Measurements from ENCODE around the gene LRRC34.

LRRC34 gene

DNA sequence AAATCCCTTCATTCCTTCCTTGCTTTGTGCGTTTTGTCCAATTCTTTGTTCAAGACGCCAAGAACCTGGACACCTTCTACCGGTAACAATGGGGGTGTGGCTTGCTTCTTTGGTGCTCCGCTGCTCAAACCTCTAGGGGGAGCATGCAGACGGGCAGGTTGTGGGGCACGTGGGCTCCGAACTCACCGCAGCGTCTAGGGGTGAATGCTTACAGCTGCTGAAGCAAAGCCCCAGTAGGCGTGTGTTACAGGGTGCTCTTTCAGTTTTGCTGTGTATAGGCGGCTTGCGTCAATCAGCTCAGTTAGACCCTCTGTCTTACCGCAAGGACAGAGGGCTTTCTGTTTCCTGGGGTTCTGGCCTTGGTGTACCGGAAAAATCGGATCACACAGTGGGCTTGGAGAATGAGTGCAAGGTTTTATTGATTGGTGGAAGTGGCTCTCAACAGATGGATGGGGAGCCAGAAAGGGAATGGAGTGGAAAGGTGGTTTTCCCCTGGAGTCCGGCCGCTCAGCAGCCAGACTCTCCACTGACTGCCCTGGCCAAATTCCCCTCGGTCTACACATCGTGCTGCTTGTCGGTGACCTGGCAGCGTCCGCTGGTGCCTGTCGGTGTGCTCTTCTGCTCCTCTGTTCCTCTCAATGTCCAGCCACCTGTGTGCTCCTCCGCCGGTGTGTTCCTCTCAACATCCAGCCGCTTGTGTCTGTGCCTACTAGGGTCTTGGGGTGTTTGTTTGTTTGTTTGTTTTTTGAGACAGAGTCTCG, 1.2 kb upstream of the LRRC34 start:
- TF ChIP-seq, protein P1, sequence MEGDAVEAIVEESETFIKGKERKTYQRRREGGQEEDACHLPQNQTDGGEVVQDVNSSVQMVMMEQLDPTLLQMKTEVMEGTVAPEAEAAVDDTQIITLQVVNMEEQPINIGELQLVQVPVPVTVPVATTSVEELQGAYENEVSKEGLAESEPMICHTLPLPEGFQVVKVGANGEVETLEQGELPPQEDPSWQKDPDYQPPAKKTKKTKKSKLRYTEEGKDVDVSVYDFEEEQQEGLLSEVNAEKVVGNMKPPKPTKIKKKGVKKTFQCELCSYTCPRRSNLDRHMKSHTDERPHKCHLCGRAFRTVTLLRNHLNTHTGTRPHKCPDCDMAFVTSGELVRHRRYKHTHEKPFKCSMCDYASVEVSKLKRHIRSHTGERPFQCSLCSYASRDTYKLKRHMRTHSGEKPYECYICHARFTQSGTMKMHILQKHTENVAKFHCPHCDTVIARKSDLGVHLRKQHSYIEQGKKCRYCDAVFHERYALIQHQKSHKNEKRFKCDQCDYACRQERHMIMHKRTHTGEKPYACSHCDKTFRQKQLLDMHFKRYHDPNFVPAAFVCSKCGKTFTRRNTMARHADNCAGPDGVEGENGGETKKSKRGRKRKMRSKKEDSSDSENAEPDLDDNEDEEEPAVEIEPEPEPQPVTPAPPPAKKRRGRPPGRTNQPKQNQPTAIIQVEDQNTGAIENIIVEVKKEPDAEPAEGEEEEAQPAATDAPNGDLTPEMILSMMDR (conservative IDR thresholded peaks at IDR 0.05): 0 out of 2 replicates have a peak, but pooled peaks have one; percentile 8
- H3K27ac ChIP-seq: no peak overlapping the region

DNA sequence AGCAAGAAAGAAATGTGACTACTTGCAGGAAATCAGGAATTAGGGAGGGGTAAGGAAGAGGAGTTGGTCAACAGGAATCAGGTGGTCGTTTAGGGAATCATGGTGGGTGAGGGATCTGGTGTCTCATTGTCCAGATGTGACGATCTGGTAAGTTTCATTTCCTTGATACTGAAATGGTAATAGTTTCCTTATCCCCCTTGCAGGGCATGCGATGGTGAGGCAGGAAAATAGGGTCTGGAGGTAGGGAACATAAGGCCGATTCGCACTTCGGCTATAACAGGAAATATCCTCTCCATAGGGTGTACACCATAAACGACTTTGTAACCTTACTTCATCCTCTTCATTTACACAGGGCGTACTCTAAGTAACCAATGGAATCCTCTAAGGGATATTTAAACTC, 574 bp upstream of the LRRC34 start:
- H3K27ac ChIP-seq: no peak overlapping the region
- TF ChIP-seq, protein P1 (conservative IDR thresholded peaks at IDR 0.05): no peak

DNA sequence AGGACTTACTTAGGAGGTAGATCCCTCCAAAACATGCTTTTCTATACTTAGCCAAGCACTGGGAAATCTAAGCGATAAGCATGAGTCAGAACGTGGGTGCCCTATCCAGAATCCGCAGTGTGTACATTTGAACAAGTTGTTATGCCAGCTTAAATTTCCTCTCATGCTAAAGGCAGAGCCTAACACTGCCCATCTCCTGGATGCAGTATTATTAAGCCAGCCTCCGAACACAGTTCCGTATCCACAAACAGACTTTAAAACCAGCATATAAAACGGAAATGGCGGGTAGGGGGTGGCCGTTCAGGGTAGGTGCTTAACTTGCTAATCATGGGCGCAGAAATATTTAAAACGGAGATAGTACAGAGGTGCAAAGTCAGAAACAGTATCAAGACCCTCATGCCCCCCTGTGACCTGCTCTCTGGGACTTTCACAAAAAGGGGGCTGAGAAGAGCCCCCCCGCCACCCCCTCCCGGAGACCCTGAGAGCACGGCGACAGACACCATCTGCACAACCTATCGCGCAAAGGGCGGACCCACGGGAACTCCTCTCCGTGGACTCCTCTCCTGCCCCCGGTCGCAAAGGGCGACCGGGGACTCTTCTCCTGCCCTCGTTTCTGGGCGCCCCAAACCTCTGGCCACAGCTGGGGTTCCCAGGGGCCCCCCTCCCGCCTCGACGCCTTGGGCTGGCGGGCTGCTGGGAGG, 923 bp downstream of the LRRC34 start:
- TF ChIP-seq, protein P1 (conservative IDR thresholded peaks at IDR 0.05): no peak
- peak overlapping the region; percentile 58; the same call in 1 of the 2 replicates for H3K27ac ChIP-seq

DNA sequence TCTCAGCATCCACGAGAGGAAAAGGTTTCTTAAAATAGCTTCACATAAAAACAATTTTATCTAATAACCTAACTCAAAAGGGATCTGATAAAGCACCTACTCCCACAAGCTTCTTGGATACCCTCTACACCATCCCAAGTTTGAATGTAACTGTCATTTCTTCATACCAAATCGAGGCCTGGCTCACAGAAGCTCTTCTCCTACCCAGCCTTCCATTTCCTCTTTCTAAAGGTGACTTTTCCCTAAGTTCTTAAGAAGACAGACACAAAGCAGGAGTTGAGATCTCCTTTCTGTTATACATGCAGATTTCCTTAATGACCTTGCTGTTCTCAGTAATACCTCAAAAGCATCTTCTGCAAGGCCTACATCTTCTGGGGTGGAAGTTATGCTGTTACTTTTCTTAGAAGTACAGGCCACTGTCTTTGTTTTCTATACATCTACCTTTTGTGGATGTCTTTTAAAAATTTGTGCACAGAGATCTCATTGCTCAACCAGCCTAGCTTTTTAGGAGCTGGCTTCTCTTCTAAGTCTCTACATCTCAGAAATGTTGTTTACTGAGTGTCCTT, 3.4 kb downstream of the LRRC34 start:
- TF ChIP-seq, protein P1 (conservative IDR thresholded peaks at IDR 0.05): no peak
- no peak overlapping the region for H3K27ac ChIP-seq

DNA sequence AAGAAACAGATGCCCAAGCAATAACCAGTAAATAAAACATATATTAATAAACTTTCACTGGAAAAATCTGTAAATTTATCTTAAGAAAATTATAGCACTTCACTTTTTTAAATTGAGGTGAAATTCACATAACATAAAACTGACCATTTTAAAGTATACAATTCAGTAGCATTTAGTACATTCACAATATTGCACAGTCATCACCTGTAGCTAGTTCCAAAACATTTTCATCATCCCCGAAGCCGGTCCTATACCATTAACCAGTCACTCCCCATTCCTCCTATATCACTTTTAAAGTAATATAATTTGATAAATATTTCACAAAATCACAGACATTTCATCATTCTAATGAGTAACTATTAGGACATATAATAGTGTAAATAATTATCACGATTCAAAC, 8.0 kb downstream of the LRRC34 start:
- TF ChIP-seq, protein P1 (conservative IDR thresholded peaks at IDR 0.05): no peak
- no peak overlapping the region for H3K27ac ChIP-seq

DNA sequence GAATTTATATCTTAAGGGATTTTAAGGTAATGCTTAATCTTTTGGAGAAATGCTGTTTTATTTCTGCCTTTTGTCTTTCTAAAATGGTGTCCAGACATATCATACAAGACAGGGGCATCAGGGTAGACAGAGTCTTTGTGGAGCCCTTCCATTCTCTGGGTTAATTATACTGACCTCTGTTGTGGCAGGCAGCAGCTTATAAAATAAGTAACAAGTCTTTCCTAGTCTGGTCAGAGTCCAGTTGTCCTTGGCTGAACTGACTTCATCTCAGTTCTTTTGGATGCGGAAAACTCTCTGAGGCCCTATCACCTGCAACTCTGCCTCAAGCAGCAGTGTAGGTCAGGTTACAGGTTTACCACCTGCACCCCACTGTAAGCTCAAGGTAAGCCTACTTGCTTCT, 20.3 kb downstream of the LRRC34 start:
- TF ChIP-seq, protein P1 (conservative IDR thresholded peaks at IDR 0.05): no peak

DNA sequence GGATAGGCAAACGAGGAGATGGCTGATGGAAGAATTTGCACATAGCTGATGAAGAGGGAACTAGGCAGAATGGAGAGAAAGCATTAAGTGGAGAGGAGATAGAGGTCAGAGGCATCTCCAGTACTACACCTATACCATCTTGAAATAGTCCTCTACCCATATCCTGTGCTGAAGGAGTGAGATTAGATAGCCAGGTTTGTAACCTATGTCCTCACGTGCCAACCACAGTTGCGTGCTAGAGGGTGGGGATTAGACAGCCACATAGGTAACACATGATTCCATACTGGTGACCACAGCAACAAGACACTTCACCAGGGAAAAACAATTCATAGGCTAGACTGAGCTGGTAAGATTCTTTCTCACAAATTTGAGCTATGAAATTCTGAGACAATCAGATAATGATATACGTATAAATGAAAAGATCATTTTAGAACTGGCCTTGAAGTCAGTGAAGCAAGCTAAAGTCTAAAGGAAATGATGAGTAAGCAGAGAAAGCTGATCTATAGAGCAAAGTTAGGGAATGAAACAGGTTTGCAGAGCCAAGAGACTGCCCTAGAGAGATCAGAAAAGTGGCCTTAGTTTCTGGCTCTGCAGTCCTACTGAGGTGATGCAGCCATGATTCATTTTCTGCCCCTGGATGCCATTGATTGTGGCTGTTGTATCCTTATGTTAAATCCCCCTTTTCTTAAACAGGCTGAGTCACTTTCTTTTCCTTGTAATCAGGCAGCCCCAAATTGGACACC, 21.8 kb downstream of the LRRC34 start:
- H3K27ac ChIP-seq: no peak overlapping the region
- TF ChIP-seq, protein P1 (conservative IDR thresholded peaks at IDR 0.05): no peak

More for the DNA sequence above, 20.3 kb downstream of the LRRC34 start:
- H3K27ac ChIP-seq: no peak overlapping the region

Measured in VCaP (cell line).